ENCODE measurements around the gene MYNN. TPM values are rescaled to one million over a fixed set of nuclear protein-coding genes. Genes with fewer than 3 reads are reported as not detected.

Gene MYNN
- total and polyA plus RNA-seq, 2 donors (not counting 3 experiments of a cell fraction or from before 2014, with no cell fraction given), result 7.1 to 12.7 TPM

DNA sequence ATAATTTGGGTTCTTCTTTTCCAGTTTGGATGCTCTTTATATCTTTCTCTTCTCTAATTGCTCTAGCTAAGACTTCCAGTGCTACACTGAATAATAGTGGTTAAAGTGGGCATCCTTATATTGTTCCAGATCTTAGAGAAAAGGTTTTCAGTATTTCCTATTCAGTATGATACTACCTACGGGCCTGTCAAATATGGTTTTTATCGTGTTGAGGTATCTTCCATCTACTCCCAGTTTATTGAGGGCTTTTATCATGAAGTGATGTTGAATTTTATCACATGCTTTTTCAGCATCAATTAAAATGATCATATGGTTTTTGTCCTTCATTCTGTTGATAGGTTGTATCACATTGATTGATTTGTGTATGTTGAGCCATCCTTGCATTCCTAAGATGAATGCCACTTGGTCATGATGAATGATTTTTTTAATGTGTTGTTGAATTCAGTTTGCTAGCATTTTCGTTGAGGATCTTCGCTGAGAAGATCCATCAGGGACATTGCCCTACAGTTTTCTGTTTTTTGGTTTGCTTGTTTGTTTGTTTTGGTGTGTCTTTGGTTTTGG, 42.5 kb downstream of the MYNN start:
- ChIA-PET CTCF (no interaction called here), POLR2A (no interaction called here)
- no peak for DNase-seq (ENCODE audit: low read depth, low spot score)
- no peak for TF ChIP-seq JUN (IDR thresholded peaks at IDR 0.05; ENCODE audit: borderline replicate concordance, insufficient read depth, insufficient read length, low read depth)
- TF ChIP-seq FOS (IDR thresholded peaks at IDR 0.05; ENCODE audit: borderline replicate concordance, insufficient read depth, low read length), result no peak
- TF ChIP-seq POLR2A (IDR thresholded peaks at IDR 0.05; ENCODE audit: low read depth, low read length), result no peak
- BruUV-seq (replicated peaks), result no TSS peak
- Histone ChIP-seq H4K20me1 (replicated peaks; ENCODE audit: control insufficient read depth, extremely low read depth, insufficient read depth, low read length) (no peaks in the 10 kb centered on the region), H3K9ac (replicated peaks; ENCODE audit: extremely low read depth, insufficient read depth, low read length) (no peak overlapping the region), H2AFZ (ENCODE audit: low read depth, low read length) (no peak overlapping the region), H3K9me1 (replicated peaks; ENCODE audit: control insufficient read depth, extremely low read depth, insufficient read depth, low read length) (no peaks in the 10 kb centered on the region), H3K27ac (ENCODE audit: insufficient read depth, low read depth, low read length) (no peak overlapping the region), H3K27me3 (ENCODE audit: control insufficient read depth in 2 of 2, insufficient read depth in 2 of 2, low read length in 2 of 2) (peaks cover 3 to 8% of the 10 kb centered on the region in 2 experiments), H3K4me1 (ENCODE audit: control insufficient read depth, extremely low read depth, insufficient read depth, low read length) (peaks cover 15% of the 10 kb centered on the region), H3K4me3 (replicated peaks in 1 of 3; ENCODE audit: insufficient read depth in 1 of 3, low read depth in 1 of 3, low read length in 3 of 3) (no peak overlapping the region), H3K4me2 (ENCODE audit: insufficient read depth, low read length) (no peak overlapping the region), H3K79me2 (ENCODE audit: control insufficient read depth, insufficient read depth, low read length) (no peaks in the 10 kb centered on the region), H3K9me3 (replicated peaks; ENCODE audit: control insufficient read depth, insufficient read depth, low read length) (peaks cover 4% of the 10 kb centered on the region), H3K36me3 (ENCODE audit: control insufficient read depth in 2 of 2, extremely low read depth in 1 of 2, insufficient read depth in 2 of 2, low read length in 2 of 2) (no peaks in the 10 kb centered on the region)
- no peak for FAIRE-seq
- intact Hi-C loops (cut with micrococcal nuclease), result no loop called here
- dilution Hi-C loops (cut with MboI; ENCODE audit: extremely low pct_ligation_motif_present, low sequenced_read_pairs), result no loop called here

DNA sequence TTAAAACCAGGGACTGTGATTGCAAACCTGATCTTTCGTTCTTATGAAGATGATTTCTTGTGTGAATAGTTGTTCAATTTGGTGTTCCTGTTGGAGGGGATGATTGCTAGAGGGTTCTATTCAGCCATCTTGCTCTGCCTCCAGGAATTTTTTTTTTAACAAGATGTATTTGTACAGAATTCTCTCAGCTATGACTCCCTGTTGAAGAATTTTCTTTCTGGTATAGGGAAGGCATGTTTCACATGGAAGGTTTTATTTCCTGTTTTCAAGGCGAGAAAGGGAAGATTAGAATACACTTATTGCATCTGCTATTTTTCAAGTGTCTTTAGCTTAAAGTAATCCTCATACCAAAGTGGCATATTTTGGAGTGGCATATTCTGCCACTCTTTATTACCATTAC, 45.1 kb downstream of the MYNN start:
- BruUV-seq (replicated peaks), result no TSS peak
- TF ChIP-seq GATA2 (IDR thresholded peaks at IDR 0.05; ENCODE audit: insufficient read depth, insufficient read length, low read depth, low read length), result no peak
- no peak for TF ChIP-seq MYC (IDR thresholded peaks at IDR 0.05; ENCODE audit: low read depth, low read length)
- no peak for TF ChIP-seq FOS (IDR thresholded peaks at IDR 0.05; ENCODE audit: borderline replicate concordance, insufficient read depth, low read length)
- no peak for TF ChIP-seq EZH2 (IDR thresholded peaks at IDR 0.05; ENCODE audit: borderline replicate concordance, low read depth, low read length, severe bottlenecking)
- TF ChIP-seq JUN (IDR thresholded peaks at IDR 0.05; ENCODE audit: borderline replicate concordance, insufficient read depth, insufficient read length, low read depth), result no peak
- no peak for TF ChIP-seq CTCF (IDR thresholded peaks at IDR 0.05; ENCODE audit: extremely low read depth in 1 of 2, insufficient read depth in 1 of 2, low read depth in 1 of 2, low read length in 2 of 2)
- TF ChIP-seq, protein P1, sequence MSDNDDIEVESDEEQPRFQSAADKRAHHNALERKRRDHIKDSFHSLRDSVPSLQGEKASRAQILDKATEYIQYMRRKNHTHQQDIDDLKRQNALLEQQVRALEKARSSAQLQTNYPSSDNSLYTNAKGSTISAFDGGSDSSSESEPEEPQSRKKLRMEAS (IDR thresholded peaks at IDR 0.05; ENCODE audit: insufficient read depth, insufficient read length), result no peak
- no peak for TF ChIP-seq POLR2A (IDR thresholded peaks at IDR 0.05; ENCODE audit: low read depth, low read length)
- no peak for TF ChIP-seq POLR2AphosphoS5 (IDR thresholded peaks at IDR 0.05; ENCODE audit: insufficient read depth, low read depth, low read length)
- Histone ChIP-seq H3K4me1 (ENCODE audit: control insufficient read depth, extremely low read depth, insufficient read depth, low read length) (peaks cover 2% of the 10 kb centered on the region), H3K27me3 (ENCODE audit: control insufficient read depth in 2 of 2, insufficient read depth in 2 of 2, low read length in 2 of 2) (peaks cover 5 to 8% of the 10 kb centered on the region in 2 experiments), H4K20me1 (replicated peaks; ENCODE audit: control insufficient read depth, extremely low read depth, insufficient read depth, low read length) (no peaks in the 10 kb centered on the region), H2AFZ (ENCODE audit: low read depth, low read length) (no peak overlapping the region), H3K4me3 (replicated peaks in 1 of 3; ENCODE audit: insufficient read depth in 1 of 3, low read depth in 1 of 3, low read length in 3 of 3) (no peak overlapping the region), H3K27ac (ENCODE audit: insufficient read depth, low read depth, low read length) (no peak overlapping the region), H3K9me1 (replicated peaks; ENCODE audit: control insufficient read depth, extremely low read depth, insufficient read depth, low read length) (no peaks in the 10 kb centered on the region), H3K4me2 (ENCODE audit: insufficient read depth, low read length) (no peak overlapping the region), H3K79me2 (ENCODE audit: control insufficient read depth, insufficient read depth, low read length) (no peaks in the 10 kb centered on the region), H3K36me3 (ENCODE audit: control insufficient read depth in 2 of 2, extremely low read depth in 1 of 2, insufficient read depth in 2 of 2, low read length in 2 of 2) (no peaks in the 10 kb centered on the region), H3K9ac (replicated peaks; ENCODE audit: extremely low read depth, insufficient read depth, low read length) (no peak overlapping the region), H3K9me3 (replicated peaks; ENCODE audit: control insufficient read depth, insufficient read depth, low read length) (peaks cover 4% of the 10 kb centered on the region)
- ChIA-PET POLR2A (no interaction called here), CTCF (no interaction called here)
- FAIRE-seq (no peak), DNase-seq (ENCODE audit: low read depth, low spot score) (no peak)
- intact Hi-C loops (cut with micrococcal nuclease) (no loop called here), dilution Hi-C loops (cut with MboI; ENCODE audit: extremely low pct_ligation_motif_present, low sequenced_read_pairs) (no loop called here)

All from endothelial cell of umbilical vein (primary cell).